Measurements from ENCODE around the gene PAXIP1. TPM values are rescaled to one million over a fixed set of nuclear protein-coding genes. Genes with fewer than 3 reads are reported as not detected.

PAXIP1 gene
- total RNA-seq, 4 donors from 2014 or later, result 5.8 to 15.4 (median 11.3) TPM

- no peaks in the 10 kb centered on the region for H3K36me3 ChIP-seq
- H3K27ac ChIP-seq, result no peak overlapping the region
- WGBS, 2 donors, result 64 to 65% methylated on average over 18 to 21 of the region's 22 CpGs
- H3K27me3 ChIP-seq, result peaks cover 0 to 53% (median 3%) of the 10 kb centered on the region in 4 donors
- peaks cover 4 to 15% (median 6%) of the 10 kb centered on the region in 3 donors for H3K4me1 ChIP-seq
- intact Hi-C loops (cut with DNase I), result no loop called here
- DNase-seq, result no peak
- TF ChIP-seq POLR2A (IDR thresholded peaks at IDR 0.05) (no peak), CTCF (IDR thresholded peaks at IDR 0.05) (no peak)
- H3K4me3 ChIP-seq, result no peak overlapping the region
- peaks cover 0 to 12% (median 0%) of the 10 kb centered on the region in 3 donors for H3K9me3 ChIP-seq
Measured at GRCh38 chr7:154912871-154913637, 89.9 kb downstream of the PAXIP1 start.

GRCh38 chr7:154911862-154912455 is 91.0 kb downstream of the PAXIP1 start:
- no peak for TF ChIP-seq CTCF (IDR thresholded peaks at IDR 0.05)
- TF ChIP-seq POLR2A (IDR thresholded peaks at IDR 0.05), result no peak
- no peak for DNase-seq
- Histone ChIP-seq H3K27me3 (peaks cover 0 to 51% (median 3%) of the 10 kb centered on the region in 4 donors), H3K36me3 (no peaks in the 10 kb centered on the region), H3K4me3 (no peak overlapping the region), H3K27ac (no peak overlapping the region), H3K4me1 (peaks cover 4 to 15% (median 6%) of the 10 kb centered on the region in 3 donors), H3K9me3 (peaks cover 0 to 12% (median 0%) of the 10 kb centered on the region in 3 donors)
- 68 to 79% methylated on average over 5 to 6 of the region's 6 CpGs for WGBS, 2 donors
- intact Hi-C loops (cut with DNase I), result no loop called here

- no peak for DNase-seq
- Histone ChIP-seq H3K9me3 (peaks cover 0 to 12% (median 0%) of the 10 kb centered on the region in 3 donors), H3K36me3 (no peaks in the 10 kb centered on the region), H3K27me3 (peaks cover 0 to 46% (median 3%) of the 10 kb centered on the region in 4 donors), H3K4me3 (no peak overlapping the region), H3K4me1 (peaks cover 4 to 15% (median 6%) of the 10 kb centered on the region in 3 donors), H3K27ac (no peak overlapping the region)
- intact Hi-C loops (cut with DNase I), result no loop called here
- 0 to 54% methylated on average over 1 to 2 of the region's 2 CpGs for WGBS, 2 donors
- TF ChIP-seq CTCF (IDR thresholded peaks at IDR 0.05) (no peak), POLR2A (IDR thresholded peaks at IDR 0.05) (no peak)
Measured at GRCh38 chr7:154911411-154911810, 91.5 kb downstream of the PAXIP1 start.

- TF ChIP-seq CTCF (IDR thresholded peaks at IDR 0.05) (no peak), POLR2A (IDR thresholded peaks at IDR 0.05) (no peak)
- intact Hi-C loops (cut with DNase I), result no loop called here
Measured at GRCh38 chr7:154910977-154911376, 91.9 kb downstream of the PAXIP1 start.

GRCh38 chr7:154910125-154910524 is 92.8 kb downstream of the PAXIP1 start:
- intact Hi-C loops (cut with DNase I), result no loop called here

More at GRCh38 chr7:154910977-154911376, 91.9 kb downstream of the PAXIP1 start:
- Histone ChIP-seq H3K27ac (no peak overlapping the region), H3K4me1 (peaks cover 4 to 15% (median 6%) of the 10 kb centered on the region in 3 donors), H3K36me3 (no peaks in the 10 kb centered on the region), H3K9me3 (peaks cover 0 to 12% (median 0%) of the 10 kb centered on the region in 3 donors), H3K27me3 (peaks cover 0 to 41% (median 3%) of the 10 kb centered on the region in 4 donors), H3K4me3 (no peak overlapping the region)
- DNase-seq, result no peak
- 94 to 100% methylated on average over 2 to 4 of the region's 4 CpGs for WGBS, 2 donors

More at GRCh38 chr7:154910125-154910524, 92.8 kb downstream of the PAXIP1 start:
- H3K4me3 ChIP-seq, result no peak overlapping the region
- peaks cover 0 to 12% (median 0%) of the 10 kb centered on the region in 3 donors for H3K9me3 ChIP-seq
- no peak for DNase-seq
- peaks cover 0 to 33% (median 3%) of the 10 kb centered on the region in 4 donors for H3K27me3 ChIP-seq
- WGBS, 2 donors, result 75% methylated on average over 3 of the region's 4 CpGs; no CpG with 5 or more reads in 1 of the 2 donors
- no peaks in the 10 kb centered on the region for H3K36me3 ChIP-seq
- TF ChIP-seq CTCF (IDR thresholded peaks at IDR 0.05) (no peak), POLR2A (IDR thresholded peaks at IDR 0.05) (no peak)
- H3K27ac ChIP-seq, result no peak overlapping the region
- peaks cover 4 to 15% (median 6%) of the 10 kb centered on the region in 3 donors for H3K4me1 ChIP-seq

Data from esophagus squamous epithelium (tissue), 5 donors.